ENCODE results near the gene CCR1.
"Not testable (repeated sequence)": the region's sequence is repeated elsewhere in the genome, so short reads cannot be mapped to it uniquely, and the experiment has no call there.

Gene CCR1

GRCh38 chr3:46163556-46164041 lies 44.5 kb downstream of the CCR1 start:
- no peak for DNase-seq

- no peak for DNase-seq
Observed at GRCh38 chr3:46162975-46163555, 45.0 kb downstream of the CCR1 start.

GRCh38 chr3:46157685-46158084 lies 50.4 kb downstream of the CCR1 start:
- not testable (repeated sequence) for DNase-seq

GRCh38 chr3:46154311-46154710 lies 53.8 kb downstream of the CCR1 start:
- DNase-seq = no peak
